Measurements from ENCODE around the gene USP34.
"Not testable (repeated sequence)": the region's sequence is repeated elsewhere in the genome, so short reads cannot be mapped to it uniquely, and the experiment has no call there.

Gene USP34

GRCh38 chr2:61182059-61182383, 288.9 kb downstream of the USP34 start:
- ATAC-seq: no peak

GRCh38 chr2:61181382-61182058, 289.4 kb downstream of the USP34 start:
- ATAC-seq: no peak

DNA sequence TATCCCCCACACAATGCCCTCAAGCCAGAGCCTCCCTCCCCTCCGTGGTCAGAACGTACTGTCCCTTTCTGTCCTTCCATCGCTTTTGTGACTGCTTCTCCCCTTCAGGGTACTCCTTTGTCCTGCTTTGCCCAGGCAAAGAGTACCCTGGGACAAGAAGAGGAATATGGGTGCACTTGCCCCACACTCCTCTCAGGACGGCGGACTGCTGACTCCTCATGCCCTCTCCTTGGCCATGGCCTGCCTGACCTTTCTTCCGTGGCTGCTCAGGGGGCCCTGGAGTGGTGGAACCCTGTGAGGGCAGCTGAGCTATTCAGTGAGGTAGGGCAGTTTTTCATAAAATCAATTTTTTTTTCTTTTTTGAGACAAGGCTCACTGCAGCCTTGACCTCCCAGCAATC, 290.2 kb downstream of the USP34 start:
- ATAC-seq: no peak

GRCh38 chr2:61179701-61180639, 290.9 kb downstream of the USP34 start:
- no peak for ATAC-seq

- ATAC-seq: no peak
These were observed 292.0 kb downstream of the USP34 start for GRCh38 chr2:61178603-61179545.

GRCh38 chr2:61177727-61178549, 292.9 kb downstream of the USP34 start:
- ATAC-seq: peak; percentile 5 to 11

DNA sequence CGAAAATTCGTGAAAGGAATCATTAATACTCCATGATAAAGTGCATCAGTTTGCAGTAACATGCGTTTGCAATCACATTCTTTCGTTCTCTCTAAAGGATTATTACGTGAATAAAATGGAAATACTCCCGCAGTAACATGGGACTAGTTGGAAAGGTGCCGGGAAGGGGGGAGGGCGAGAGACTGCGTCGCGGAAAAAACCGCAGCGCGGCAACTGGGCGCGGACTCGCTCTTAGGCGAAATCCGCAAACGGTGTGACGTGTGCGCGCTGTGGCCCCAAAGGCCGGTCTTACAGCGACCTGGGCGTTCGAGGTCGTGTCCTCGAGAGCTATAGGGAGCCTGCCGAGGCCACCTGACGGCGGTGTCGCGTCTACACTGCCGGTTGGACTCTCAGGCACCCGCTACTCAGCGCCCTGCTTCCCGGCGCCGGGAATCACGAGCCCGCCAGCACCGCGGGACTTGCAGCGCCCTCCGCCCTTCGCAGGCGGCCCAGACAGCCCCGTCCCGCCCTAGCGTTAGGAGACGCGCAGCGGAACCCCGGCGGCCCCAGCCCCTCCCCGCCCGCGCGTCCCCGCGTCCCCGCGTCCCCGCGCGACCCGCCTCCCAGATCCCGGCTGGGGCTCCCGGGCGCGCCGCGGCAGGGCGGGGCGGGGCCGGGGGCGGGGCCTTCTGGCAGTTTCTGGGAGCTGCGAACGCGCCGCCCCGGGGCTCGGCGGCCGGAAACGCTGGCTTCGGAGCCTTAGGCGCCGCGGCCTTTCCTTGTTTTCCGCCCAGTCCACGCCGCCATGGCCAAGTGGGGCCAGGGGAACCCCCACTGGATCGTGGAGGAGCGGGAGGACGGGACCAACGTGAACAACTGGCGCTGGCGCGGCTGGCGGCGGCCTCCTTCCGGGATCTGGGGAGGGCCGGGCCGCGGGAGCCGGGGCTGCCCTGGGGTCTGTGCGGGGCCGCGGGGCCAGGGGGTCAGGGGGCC, 293.8 kb downstream of the USP34 start:
- peak; percentile 88 to 90 for ATAC-seq

GRCh38 chr2:61175036-61175435, 295.9 kb downstream of the USP34 start:
- no peak for ATAC-seq

- no peak for ATAC-seq
These were observed 297.8 kb downstream of the USP34 start for GRCh38 chr2:61173116-61173515.

DNA sequence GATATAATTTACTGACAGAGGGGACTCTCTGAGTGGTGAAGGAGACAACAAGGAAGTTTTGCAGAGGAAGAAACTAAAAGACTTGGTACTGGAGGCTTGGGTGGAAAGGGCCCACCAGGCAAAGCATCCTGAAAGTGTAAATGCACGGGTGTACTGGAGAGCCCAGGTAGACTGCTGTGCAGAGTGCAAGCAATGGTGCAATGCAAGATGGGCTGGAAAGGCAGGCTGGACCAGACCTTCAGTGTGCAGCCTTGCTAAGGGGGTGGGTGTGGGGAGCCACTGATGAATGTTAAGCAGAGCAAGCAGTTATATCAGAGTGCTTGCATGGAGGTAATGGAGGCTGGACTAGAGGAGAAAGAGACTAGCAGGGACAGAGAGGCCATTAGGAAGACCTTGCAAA, 298.2 kb downstream of the USP34 start:
- ATAC-seq: no peak

DNA sequence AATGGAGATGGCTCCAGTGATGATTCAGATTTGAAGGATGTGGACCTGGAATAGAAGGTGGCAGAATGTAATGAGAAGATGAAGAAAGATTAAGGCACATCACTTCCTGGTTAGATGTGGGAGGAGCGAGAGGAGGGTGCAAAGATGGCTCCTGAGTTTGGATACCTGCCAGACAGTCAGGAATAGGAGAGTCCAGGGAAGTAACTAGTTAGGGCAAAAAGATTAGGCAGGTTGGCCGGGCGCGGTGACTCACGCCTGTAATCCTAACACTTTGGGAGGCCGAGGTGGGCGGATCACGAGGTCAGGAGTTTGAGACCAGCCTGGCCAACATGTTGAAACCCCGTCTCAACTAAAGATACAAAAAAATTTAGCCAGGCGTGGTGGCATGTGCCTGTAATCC, 303.3 kb downstream of the USP34 start:
- ATAC-seq: no peak

DNA sequence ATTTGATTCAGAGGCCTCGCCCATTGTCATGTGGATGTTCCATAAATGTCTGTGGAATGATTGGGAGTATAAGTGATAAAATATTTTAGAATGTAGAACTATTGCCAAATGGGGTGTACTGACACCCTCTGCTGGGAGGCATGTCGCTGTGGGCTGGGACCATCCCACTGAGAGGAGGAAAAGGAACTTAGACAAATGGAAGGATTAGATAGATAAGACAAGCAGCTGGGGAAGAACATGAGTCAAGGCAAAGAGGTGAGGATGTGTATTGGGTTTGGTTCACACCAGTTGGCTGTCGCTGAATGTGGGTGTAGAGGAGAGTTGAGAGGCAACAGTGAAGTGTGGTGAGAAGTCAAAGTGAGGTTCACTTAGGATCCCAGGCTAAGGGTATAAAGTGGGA, 304.9 kb downstream of the USP34 start:
- ATAC-seq: no peak

DNA sequence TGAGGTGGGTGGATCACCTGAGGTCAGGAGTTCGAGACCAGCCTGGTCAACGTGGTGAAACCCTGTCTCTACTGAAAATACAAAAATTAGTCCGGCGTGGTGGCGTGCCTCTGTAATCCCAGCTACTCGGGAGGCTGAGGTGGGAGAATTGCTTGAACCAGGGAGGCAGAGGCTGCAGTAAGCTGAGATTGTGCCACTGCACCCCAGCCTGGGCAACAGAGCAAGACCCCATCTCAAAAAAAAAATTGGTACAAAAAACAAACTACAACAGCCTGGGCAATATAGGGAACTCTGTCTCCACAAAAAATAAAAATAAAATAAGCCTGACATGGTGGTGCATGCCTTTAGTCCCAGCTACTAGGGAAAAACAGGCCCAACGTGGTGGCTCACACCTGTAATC, 305.8 kb downstream of the USP34 start:
- ATAC-seq: not testable (repeated sequence)

DNA sequence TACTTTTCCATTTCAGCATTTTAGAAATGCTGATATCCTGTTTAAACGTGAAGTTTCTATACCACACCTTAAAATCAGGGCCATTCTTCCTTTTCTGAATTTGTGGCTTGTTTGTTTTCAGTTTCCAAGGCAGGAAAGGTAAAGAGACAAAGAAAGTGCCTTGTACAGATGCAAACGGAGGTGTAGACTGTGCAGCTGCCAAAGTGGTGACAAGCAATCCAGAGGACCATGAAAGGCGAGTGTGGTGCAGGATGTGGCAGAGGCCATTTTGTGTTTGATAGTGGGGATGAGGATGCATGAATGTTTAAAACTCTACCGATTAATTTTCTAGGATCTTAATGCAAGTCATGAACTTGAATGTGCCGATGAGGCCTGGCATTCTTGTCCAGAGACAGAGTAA, 308.2 kb downstream of the USP34 start:
- ATAC-seq: no peak

- ATAC-seq: no peak
These were observed 309.0 kb downstream of the USP34 start, which contains the start of gene C2orf74 for GRCh38 chr2:61161888-61162287. Gene C2orf74, plus strand, starts transcription at chr2:61162188. Its CDS starts 327 bp downstream, at chr2:61162515.

GRCh38 chr2:61158356-61158955, 312.4 kb downstream of the USP34 start:
- ATAC-seq: no peak

DNA sequence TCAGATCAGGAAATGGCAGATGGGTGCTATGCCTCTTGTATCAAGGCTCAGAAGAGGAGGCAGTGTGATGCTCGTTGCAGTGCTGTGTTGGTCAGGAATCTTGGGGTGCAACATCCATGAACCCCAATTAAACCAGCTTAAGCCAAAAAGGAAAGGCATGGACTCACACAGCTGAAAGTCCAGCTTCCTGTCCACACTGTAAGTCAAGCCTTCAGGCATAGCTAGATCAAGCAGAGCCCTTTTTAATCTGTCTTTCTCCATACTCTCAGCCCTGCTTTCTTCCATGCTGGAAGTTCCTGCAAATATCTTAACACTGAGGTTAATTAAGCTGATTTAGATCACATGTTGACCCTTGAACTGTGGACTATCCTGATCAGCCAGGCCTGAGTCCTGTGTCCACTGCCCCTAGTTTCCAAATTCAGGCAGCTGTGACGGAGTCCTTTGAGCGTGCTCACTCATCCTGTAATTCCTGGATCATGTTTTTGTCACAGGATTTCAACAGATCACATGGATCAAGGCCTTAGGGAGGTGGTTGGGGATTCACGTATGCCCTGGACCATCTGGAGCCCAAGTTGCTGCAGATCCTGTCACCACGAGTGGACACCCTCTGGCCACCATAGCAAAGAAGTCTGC, 313.4 kb downstream of the USP34 start:
- no peak for ATAC-seq

DNA sequence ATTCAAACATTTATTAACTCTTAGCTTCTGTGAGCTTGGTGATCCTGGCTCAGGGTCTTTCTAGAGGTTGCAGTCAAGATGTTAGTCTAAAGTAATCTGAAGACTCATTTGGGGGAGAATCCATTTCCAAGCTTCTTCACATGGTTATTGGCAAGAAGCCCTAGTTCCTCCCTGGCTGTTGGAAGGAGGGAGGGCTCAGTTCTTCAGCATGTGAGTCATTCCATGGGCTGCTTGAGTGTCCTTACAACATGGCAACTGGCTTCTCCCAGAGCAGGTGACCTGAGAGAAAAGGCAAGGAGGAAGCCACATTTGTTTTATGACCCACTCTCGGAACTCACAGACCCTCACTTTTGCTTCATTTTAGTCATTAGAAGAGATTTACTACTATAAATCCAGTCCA, 319.5 kb downstream of the USP34 start:
- ATAC-seq: no peak

GRCh38 chr2:61149074-61149473, 321.8 kb downstream of the USP34 start:
- no peak for ATAC-seq

- ATAC-seq: not testable (repeated sequence)
These were observed 322.8 kb downstream of the USP34 start for GRCh38 chr2:61148091-61148490.

Measured in activated CD4-positive, CD25-positive, alpha-beta regulatory T cell treated with anti-CD3 and anti-CD28 coated beads, Interleukin-2, amount 50 U/mL, for 24 hours (primary cell).